ENCODE data around the gene RSPO3.

Gene RSPO3

DNA sequence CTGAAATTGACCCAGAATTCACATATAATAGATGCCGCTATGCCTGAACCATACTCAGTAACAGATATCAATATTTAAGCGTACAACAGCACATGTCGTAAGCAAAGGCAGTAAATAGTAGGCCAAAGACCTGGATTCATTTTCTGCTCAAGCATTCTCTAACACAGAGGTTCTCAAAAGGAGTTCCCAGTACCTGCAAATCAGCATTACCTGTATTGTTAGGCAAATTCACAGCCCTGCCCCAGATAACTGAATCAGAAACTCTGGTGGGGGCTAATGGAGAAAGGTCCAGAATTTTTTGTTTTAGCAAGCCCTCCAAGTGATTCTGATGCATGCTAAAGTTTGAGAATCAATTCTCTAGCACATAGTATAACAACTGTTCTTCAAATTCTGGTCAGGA, 36.0 kb downstream of the RSPO3 start:
- no peak for DNase-seq (ENCODE audit: low read depth in 2 of 3, low spot score in 2 of 3)

DNA sequence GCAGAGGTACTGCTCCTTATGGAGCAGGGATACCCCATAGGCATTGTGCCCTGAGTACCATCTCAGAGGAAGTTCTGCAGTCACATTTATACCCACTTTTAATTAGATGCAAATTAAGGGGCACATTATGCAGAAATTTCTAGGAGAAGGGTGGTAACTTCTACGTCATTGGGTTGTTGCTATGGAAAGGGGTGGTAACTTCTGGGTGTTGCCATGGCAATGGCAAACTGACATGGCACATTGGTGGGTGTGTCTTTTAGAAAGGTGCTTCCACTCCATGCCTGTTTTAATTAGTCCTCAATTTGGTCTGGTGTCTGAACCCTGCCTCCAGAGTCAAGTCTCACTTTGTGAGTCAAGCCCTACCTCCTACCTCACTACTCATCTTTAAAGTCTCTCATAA, 42.0 kb downstream of the RSPO3 start:
- no peak for DNase-seq (ENCODE audit: low read depth in 2 of 3, low spot score in 2 of 3)

DNA sequence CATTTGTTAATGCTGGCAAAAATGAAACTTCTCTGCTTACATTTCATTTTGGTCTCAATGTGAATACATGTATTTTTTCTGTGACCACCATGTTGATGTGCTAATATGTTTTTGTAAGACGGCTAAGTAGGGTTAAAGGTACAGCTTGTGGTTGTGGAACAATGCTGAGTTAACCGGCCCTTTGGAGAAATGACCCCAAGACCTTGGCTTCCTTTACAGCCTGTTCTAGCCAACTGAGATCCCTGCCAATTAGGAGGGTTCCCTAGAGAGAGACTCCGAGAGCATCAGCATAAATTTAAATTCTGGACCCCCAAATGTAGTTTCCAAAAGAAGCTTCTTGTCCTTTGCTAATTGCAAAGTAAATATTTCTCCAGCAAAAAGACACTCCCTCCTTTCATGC, 44.4 kb downstream of the RSPO3 start:
- no peak for DNase-seq (ENCODE audit: low read depth in 2 of 3, low spot score in 2 of 3)

DNA sequence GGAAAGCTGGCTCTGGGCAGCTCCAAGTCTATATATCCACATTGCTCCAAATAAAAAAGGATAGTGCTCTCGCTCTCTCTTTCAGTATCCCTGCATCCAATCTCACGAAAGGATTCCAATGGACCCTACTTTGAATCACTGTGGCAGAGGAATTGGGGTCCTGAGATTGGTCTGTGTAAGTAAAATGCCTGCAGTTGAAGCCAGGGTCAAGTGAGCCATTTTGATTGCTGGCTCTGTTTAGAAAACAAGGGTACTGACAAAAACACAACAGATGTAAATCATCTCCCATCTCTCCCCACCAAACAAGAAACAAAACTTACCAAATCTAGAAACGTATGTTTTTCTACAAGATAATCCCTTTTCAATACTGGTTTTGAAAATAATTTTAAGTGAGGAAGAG, 45.6 kb downstream of the RSPO3 start:
- DNase-seq (ENCODE audit: low read depth in 2 of 3, low spot score in 2 of 3), result no peak

DNA sequence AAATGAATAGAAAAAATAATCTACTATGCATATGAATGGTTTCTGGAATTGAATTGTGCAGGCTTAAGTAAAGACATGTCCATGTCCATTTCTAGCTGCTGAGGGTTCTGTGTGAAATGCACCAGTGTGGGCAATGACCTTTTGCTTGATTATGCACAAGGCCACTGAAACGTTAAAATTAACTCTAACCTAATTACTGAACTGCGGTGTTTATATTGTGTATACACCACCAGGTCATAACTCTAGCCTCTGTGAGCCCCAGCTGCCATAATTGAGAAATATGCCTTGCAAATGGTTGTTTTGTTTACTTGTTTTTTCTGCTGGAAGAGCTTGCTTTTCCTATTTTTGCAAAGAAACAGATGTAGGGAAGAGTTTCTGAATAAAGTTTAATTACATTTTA, 46.1 kb downstream of the RSPO3 start:
- no peak for DNase-seq (ENCODE audit: low read depth in 2 of 3, low spot score in 2 of 3)

DNA sequence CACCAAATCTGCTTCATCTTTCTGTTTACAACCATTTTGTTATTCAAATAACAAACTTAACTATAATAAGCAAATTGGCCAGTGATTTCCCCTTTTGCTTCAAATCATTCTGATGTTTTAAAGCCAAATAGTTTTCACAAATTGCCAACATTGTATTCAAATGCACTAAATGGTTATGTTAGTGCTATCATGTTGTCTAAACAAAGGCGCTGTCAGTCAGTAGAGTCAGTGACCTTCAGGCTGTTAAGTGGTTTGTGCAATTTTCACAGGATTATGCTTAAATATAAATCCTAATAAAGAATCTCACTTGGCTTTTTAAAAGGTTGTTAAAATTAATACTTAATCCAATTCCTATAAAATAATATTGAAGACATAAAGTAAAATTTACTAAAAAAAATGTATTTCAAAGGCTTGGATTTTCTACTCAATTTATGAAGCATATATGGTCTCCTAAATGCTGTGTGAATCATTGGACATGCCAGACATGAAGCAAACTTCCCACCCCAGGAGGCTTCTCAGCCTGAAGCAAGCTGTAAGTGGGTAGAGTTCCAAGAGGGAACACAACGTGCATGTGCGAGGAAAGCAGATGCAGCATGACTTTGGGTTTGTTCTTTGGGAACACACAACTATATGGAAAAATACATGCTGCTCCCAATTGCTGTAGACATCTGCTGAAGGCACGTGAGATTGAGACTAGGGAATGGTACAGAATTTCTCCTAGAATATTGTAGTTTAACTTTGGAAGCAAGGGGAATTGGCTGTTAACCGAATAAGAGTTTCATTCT, 54.9 kb downstream of the RSPO3 start:
- DNase-seq (ENCODE audit: low read depth in 2 of 3, low spot score in 2 of 3), result no peak

DNA sequence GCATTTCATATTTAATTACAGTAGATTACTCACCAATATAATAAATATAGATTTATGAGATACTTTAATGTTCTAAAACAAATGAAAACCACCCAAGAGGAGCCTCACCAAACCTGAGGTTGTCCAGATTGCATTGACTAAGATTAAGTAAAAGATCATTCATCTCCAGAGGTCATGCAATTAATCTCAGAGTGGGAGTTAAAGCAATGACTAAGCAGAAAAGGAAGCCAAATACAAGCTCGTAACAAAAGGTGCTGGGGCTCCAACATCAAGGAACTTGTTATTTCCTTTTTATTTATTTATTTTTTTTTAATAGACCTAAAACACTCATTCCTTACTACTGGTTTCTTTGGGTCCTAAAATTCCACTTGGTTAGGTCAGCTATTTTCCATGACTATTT, 57.7 kb downstream of the RSPO3 start:
- DNase-seq (ENCODE audit: low read depth in 2 of 3, low spot score in 2 of 3), result no peak

DNA sequence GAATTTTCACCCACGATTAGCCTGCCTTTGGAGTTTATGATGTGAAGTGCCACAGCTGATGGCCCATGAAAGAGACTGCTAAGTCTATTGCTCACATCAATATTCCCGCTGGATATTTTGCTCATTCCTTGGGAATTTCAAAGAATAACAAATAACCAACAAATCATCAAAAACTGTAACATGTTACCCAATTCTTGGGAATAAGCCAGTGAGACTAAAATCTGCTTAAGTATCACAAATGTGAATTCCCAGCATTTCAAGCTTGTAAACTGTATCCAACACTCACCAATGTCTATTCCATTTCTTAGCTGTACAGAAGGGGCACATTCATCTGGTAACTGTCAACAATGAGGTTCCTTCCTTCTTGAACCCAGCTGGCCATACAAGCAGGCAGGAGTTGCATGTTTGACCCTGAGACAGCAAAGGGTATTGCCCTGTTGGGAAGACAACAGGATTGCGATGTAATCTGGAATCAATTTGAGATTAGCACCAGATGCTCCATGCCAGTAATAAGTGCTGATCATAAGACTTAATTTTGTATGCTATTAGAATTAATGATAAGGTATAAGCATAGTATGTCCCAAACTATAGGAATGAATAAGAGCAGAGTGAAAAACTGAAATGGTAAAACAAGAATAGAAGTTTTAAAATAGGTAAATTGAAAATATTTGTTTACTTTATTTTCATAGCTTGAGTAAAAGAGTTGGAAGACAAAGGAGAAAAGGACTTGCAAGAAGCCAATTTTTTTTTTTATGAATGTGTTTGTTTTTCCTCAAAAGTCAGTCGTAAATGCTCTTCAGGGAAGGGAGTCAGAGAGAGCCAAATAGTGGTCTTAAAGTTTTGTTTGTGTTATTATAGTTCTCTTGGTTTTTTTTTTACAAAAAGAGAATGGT, 58.8 kb downstream of the RSPO3 start:
- DNase-seq (ENCODE audit: low read depth in 2 of 3, low spot score in 2 of 3), result no peak

DNA sequence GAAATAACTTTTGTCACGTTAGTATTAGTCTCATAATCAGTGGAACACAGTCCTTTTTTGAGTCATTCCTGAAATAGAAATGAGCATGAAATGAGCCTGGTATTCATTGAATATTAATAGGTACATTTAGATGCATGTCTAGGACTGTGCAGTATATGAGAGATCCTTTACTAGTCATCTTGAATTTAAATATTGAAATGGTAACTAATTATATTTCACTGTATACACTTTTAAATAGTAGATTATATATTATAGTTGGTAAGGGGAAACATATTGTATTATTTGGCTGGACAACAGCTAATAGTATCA, 59.4 kb downstream of the RSPO3 start:
- no peak for DNase-seq (ENCODE audit: low read depth in 2 of 3, low spot score in 2 of 3)

DNA sequence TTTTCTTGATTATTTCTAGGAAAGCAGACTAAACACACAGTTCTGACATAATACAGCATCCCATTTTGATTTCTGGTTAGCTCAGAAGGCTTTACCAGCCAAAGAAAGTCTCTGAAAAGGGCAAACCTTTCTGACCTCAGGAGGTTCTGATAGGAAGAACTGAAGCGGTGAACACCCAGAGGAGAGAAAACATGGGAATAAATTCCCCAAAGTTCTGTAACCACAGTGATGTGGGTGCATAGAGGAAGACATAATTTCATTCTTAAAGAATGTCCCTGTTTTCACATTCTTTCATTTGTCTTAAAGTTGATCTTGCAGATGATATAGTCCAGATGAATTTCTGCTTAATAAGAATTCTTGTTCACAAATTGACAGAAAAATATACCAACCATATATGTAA, 60.3 kb downstream of the RSPO3 start:
- no peak for DNase-seq (ENCODE audit: low read depth in 2 of 3, low spot score in 2 of 3)

DNA sequence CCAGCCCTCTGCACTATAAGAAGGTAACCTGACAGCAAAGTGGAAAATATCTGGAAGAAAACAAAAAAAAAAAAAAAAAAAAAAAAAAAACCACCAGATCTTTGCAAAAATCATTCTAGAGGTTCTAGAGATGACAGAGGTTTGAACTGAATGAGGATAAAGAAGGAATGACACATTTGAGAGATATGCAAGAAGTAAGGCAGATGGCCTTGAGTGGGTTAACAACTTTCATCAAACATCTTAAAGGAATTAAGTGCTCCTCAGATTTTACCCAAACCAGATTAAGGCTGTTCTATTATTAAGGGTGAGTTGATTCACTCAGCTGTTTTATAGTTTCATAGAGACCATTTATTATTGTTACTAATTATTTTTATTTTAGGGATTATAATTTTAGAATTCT, 62.0 kb downstream of the RSPO3 start:
- no peak for DNase-seq (ENCODE audit: low read depth in 2 of 3, low spot score in 2 of 3)

DNA sequence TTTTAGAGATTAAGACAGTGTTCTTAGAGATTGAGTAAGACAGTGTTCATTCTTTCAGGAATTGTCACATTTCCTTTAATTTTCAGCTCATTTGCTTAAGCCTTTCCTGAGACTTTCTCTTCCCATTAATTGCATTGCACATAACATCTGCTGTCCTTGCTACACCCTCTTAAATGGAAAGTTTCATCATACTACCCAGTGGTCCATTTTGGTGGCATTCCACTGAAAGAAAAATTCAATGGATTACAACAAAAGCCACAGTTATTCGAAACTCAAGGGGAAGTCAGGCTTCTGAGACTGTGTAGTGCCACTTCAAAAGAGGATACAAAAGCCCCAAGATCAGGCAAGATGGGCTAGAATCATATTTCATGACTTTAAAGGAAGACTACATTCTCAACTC, 64.0 kb downstream of the RSPO3 start:
- DNase-seq (ENCODE audit: low read depth in 2 of 3, low spot score in 2 of 3), result no peak

DNA sequence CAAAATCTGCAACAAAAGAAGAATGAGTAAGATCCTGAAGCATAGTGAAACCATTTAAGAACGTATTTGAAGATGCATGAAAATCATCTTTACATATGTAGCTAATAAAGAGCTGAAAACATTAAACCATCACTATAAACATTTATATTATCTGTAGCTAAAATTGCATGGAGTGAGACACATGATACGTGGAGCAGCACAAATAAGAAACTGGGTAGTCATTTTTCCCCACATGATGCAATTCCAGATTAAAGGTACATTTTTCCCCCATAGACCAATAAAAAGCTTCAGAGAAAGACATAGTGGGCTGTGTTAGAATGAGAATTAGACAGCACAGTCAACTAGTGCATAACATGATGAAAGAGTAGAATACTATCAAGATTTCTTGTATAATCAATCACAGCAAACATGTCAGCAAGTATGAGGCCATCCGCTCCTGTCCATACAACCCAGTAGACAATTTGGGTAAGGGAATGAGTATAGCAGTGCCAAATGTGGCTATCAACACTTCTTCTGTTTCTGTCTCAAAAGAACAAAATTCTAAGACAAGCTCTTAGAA, 67.0 kb downstream of the RSPO3 start:
- DNase-seq (ENCODE audit: low read depth in 2 of 3, low spot score in 2 of 3), result no peak

DNA sequence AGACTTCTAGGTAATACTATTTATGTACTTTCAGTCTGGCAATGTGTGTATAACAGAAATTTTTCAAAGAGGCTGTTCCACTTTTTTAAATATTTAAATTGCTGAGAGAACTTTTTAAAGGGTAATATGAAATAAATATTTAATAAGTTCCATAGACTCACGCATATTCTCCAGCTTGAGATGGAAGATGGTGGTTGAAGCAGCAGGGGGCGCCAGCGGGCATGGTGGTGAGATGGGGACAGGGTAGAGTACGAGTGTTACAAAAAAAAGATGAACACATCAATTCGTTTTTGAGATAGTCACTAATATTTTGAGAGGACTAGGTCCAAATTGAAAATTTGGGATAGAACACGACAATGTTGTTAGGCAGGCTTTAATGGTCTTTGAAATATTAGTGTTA, 68.4 kb downstream of the RSPO3 start:
- peak; percentile 5 to 56 (median 15) for DNase-seq (ENCODE audit: low read depth in 2 of 3, low spot score in 2 of 3)

DNA sequence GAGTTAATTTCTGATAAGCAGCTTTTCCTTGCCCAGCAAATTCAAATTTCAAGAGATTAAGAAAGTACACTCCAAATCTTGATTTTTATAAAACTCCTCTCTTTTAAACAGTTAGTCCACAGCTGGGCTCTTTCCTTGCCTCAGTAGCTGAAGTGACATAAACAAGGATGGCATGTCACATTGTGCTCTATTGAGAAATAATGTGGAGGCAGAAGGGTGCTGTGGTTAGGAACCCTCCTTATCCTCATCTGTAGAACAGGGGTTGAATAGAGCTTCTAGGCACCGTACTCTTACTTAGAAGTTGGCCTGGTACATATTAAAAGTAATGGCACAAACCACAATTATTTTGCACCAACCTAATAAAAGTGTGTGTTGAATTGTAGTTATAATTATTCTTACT, 70.3 kb downstream of the RSPO3 start:
- DNase-seq (ENCODE audit: low read depth in 2 of 3, low spot score in 2 of 3), result no peak

DNA sequence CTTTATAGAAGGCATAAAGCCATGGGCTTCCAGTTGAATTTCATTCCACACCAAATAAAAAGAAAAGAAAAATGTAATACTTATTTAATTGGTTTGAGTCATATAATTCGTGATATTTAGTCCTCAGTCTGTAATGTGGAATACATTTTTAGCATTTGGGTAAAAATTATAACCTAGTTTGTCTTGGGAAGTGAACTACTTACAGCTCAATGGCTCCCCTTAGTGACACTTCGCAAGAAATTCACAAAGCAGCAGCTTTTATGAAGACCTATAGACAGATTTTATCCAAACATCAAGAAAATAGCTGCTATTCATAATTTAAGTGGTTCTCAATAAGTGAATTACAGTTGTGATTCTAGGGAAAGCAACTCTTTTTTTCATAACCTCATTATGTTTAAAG, 72.1 kb downstream of the RSPO3 start:
- DNase-seq (ENCODE audit: low read depth in 2 of 3, low spot score in 2 of 3), result no peak

DNA sequence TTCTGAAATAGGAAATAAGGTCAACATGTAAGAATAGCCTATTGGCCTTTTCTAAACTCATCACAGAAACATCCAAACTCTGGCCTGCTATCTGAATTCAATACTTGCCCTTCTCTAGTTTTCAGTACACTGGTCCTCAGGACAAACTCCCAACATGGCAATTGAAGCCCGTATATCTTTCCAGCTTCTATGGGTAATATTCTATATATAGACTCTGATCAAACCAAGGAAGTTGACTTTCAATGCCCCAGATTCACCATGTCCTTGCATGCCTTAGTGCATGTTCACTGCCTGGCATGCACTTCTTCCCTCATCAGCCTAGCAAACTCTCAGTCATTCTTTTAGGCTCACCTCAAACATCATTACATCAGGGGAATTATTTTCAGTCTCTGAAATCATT, 73.2 kb downstream of the RSPO3 start:
- DNase-seq (ENCODE audit: low read depth in 2 of 3, low spot score in 2 of 3), result no peak

DNA sequence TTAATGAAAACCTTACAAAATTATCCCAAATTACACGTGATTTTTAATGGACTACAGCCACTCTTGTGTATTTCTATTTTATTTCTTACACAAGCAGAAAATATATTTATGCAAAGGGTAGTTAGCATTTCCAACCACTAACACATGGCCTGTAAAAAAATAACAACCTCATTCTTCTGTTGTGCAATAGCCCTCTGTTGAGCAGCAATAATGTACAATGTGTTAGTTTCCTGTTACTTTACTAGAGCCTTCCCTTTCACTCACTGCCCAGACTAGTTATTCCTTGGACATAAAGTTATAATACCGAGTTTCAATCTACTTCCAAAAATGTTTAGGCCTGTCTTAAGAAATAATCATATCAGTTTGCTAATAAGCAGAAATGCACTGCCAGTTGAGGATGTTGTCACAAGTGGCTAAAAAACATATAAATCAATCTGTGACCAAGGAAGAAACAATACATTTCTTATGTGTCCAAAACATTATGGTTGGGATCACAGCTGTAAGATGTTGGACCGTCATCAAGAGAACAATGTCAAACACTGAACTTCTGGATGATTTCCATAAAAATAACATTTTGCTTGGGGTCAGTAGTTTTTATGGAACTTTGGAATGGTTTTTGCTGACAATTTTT, 74.6 kb downstream of the RSPO3 start:
- no peak for DNase-seq (ENCODE audit: low read depth in 2 of 3, low spot score in 2 of 3)

DNA sequence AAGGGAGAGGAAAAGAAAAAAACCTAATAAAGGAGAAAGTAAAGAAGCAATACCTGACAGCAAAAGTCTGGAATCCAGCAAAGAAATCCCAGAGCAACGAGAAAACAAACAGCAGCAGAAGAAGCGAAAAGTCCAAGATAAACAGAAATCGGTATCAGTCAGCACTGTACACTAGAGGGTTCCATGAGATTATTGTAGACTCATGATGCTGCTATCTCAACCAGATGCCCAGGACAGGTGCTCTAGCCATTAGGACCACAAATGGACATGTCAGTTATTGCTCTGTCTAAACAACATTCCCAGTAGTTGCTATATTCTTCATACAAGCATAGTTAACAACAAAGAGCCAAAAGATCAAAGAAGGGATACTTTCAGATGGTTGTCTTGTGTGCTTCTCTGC, 77.4 kb downstream of the RSPO3 start:
- DNase-seq (ENCODE audit: low read depth in 2 of 3, low spot score in 2 of 3), result no peak

DNA sequence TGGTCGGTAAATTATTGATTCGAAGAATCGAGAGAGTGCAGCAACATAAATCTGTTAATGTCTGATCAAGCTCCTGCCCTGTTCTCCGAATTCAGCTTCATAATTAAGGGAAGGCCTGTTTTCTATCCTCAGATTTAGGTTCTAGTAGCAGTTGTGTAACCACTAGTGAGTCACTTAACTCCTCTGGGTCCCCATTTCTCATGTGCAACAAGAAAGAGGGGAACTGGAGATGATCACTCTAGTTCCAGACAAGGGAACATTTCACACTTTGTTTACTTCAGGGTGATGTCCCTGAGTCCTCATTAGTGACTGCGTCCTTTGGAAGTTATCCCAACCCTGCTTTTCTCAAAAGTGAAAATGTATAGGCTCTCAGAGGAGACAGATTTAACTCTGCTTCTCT, 80.1 kb downstream of the RSPO3 start:
- no peak for DNase-seq (ENCODE audit: low read depth in 2 of 3, low spot score in 2 of 3)

DNA sequence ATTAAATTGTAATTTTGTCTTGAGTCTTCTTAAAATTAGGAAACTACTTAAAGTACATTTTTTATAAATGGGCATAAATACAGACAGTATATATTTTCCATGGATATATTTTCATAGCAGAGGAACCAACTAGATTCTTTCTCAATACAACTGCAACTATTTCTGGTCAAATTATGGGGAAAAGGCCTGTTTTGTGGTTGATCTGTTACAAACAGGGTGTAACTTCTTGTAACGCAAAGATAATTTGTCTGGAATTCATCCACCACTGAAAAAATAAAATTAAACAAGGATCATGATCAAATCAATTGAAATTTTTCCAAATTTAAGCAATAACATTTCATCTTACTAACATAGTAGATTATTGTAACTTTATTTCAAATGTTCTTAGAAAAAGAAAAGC, 81.0 kb downstream of the RSPO3 start:
- no peak for DNase-seq (ENCODE audit: low read depth in 2 of 3, low spot score in 2 of 3)

DNA sequence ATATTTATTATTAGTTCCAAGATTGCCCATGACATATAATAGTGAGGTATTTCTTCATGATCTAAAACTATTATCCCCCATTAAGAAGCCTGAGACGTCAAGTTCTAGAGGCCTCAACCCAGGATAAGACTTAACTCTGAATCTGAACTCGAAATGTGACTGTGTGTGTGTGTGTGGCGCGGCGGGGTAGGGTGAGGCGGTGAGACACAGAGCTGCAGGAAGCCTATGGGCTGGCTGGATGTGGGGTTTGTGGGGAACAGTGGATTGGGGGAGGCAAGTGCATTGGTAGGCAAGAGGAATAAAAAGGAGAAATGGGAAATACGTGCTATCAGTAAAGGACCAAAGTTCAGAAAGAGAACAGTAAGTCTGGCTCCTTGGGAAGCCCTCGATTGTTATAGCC, 81.6 kb downstream of the RSPO3 start:
- DNase-seq (ENCODE audit: low read depth in 2 of 3, low spot score in 2 of 3), result no peak

All from activated CD8-positive, alpha-beta memory T cell treated with anti-CD3 and anti-CD28 coated beads for 48 hours (primary cell).